Gastrocnemius medialis (tissue), 4 donors: ENCODE data around the gene DPP10. TPM values are rescaled to one million over a fixed set of nuclear protein-coding genes. Genes with fewer than 3 reads are reported as not detected.

ENCODE experiments used
- ATAC-seq, 2 donors: fragments of 150-250 bp; one replicate each; pipeline ENCODE4 v1.9.1; 2016
- DNase-seq, 2 donors: peaks; one replicate each; pipeline ENCODE4 v3.0.0-alpha.2; 2019
- H3K27ac ChIP-seq, 4 donors: fragments of 200-600 bp; sonication (generic); 1 replicate in 1 of 4; 2 replicates in 3 of 4; pipeline ENCODE4 v1.5.1; 2016 to 2018; ENCODE audit warnings: mild to moderate bottlenecking in 2 of 4, moderate library complexity in 1 of 4
- H3K27me3 ChIP-seq, 3 donors: fragments of 200-600 bp; sonication (generic) in 2 of 3; 1 replicate in 1 of 3; 2 replicates in 2 of 3; pipeline versions ENCODE4 v1.5.1 to v1.6.0; 2016 to 2019; ENCODE audit warnings: mild to moderate bottlenecking in 1 of 3, moderate library complexity in 1 of 3
- H3K36me3 ChIP-seq, 2 donors: fragments of 200-600 bp; sonication (generic) in 1 of 2; one replicate each; pipeline ENCODE4 v1.5.1; 2017 to 2018
- H3K4me1 ChIP-seq, 2 donors: fragments of 200-600 bp; sonication (generic) in 1 of 2; one replicate each; pipeline ENCODE4 v1.5.1; 2016 to 2017; ENCODE audit warnings: mild to moderate bottlenecking in 2 of 2
- H3K4me3 ChIP-seq, 4 donors: fragments of 200-600 bp; sonication (generic) in 3 of 4; 1 replicate in 1 of 4; 2 replicates in 3 of 4; pipeline ENCODE4 v1.5.1; 2016 to 2019; ENCODE audit warnings: mild to moderate bottlenecking in 2 of 4
- H3K9me3 ChIP-seq, 3 donors: fragments of 200-600 bp; sonication (generic) in 2 of 3; 1 replicate in 1 of 3; 2 replicates in 2 of 3; pipeline ENCODE4 v1.5.1; 2016 to 2019
- CTCF ChIP-seq, 5 experiments: fragments of 450-650 bp in 3 of 5; fragments of 200-600 bp in 2 of 5; sonication (generic) in 2 of 5; IDR thresholded peaks in 4 of 5; conservative IDR thresholded peaks in 1 of 5; 1 replicate in 4 of 5; 2 replicates in 1 of 5; pipeline ENCODE4 v1.5.1; 2016 to 2019; ENCODE audit warnings: antibody characterized with exemption in 5 of 5, mild to moderate bottlenecking in 3 of 5, moderate library complexity in 3 of 5
- POLR2A ChIP-seq, 2 donors: fragments of 450-650 bp; IDR thresholded peaks; one replicate each; pipeline ENCODE4 v1.6.1; 2017; ENCODE audit warnings: antibody characterized with exemption in 2 of 2, mild to moderate bottlenecking in 2 of 2, moderate library complexity in 2 of 2
- in situ Hi-C, 4 donors: fragments of 200-750 bp; cut with MboI; loops; one replicate each; pipeline versions ENCODE4 v1.15.0 to v1.8.0; 2017; ENCODE audit warnings: low sequenced_read_pairs in 4 of 4
- intact Hi-C: fragments of 100-400 bp; cut with DNase I; formaldehyde crosslinking; loops from one replicate; pipeline ENCODE4 v1.15.1; 2023; ENCODE audit warnings: low total_unique reads
- total RNA-seq, 4 donors: library from RNA; depleted of rRNA; stranded (reverse); fragments of >200 nt; gene quantifications; one replicate each; pipeline versions ENCODE4 v1.1.0 to v1.2.3, GENCODE V29; 2016

Gene DPP10
- total RNA-seq, 4 donors from 2014 or later: not detected

- ATAC-seq (no peak), DNase-seq (no peak)
- intact Hi-C loops: no loop called here
- H3K4me1 ChIP-seq: no peaks in the 10 kb centered on the region
- TF ChIP-seq CTCF (IDR thresholded peaks at IDR 0.05 in 4 of 5, conservative IDR thresholded peaks at IDR 0.05 in 1 of 5) (no peak), POLR2A (IDR thresholded peaks at IDR 0.05) (no peak)
- in situ Hi-C loops: no loop called here
- H3K27me3 ChIP-seq: peaks cover 0 to 11% (median 3%) of the 10 kb centered on the region in 3 donors
- no peaks in the 10 kb centered on the region for H3K36me3 ChIP-seq
- no peaks in the 10 kb centered on the region for H3K9me3 ChIP-seq
- H3K4me3 ChIP-seq: no peak overlapping the region
- no peak overlapping the region for H3K27ac ChIP-seq
These were observed 726.0 kb downstream of the DPP10 start for GRCh38 chr2:115168457-115168856.

- H3K27ac ChIP-seq: no peak overlapping the region
- no peak for DNase-seq
- no peak for ATAC-seq
- H3K4me1 ChIP-seq: no peaks in the 10 kb centered on the region
- TF ChIP-seq POLR2A (IDR thresholded peaks at IDR 0.05): no peak
- no peak for TF ChIP-seq CTCF (IDR thresholded peaks at IDR 0.05 in 4 of 5, conservative IDR thresholded peaks at IDR 0.05 in 1 of 5)
- H3K9me3 ChIP-seq: no peaks in the 10 kb centered on the region
- no peaks in the 10 kb centered on the region for H3K36me3 ChIP-seq
- intact Hi-C loops: no loop called here
- no peaks in the 10 kb centered on the region for H3K27me3 ChIP-seq
- no peak overlapping the region for H3K4me3 ChIP-seq
- in situ Hi-C loops: no loop called here
These were observed 727.4 kb downstream of the DPP10 start for GRCh38 chr2:115169814-115170213.

GRCh38 chr2:115171751-115172150 is 729.3 kb downstream of the DPP10 start:
- intact Hi-C loops: no loop called here
- no peak for ATAC-seq

GRCh38 chr2:115174651-115175050 is 732.2 kb downstream of the DPP10 start:
- intact Hi-C loops: no loop called here
- no peak overlapping the region for H3K4me3 ChIP-seq
- in situ Hi-C loops: no loop called here
- no peak overlapping the region for H3K27ac ChIP-seq
- H3K27me3 ChIP-seq: no peaks in the 10 kb centered on the region
- no peak for TF ChIP-seq POLR2A (IDR thresholded peaks at IDR 0.05)
- no peak for TF ChIP-seq CTCF (IDR thresholded peaks at IDR 0.05 in 4 of 5, conservative IDR thresholded peaks at IDR 0.05 in 1 of 5)
- DNase-seq (no peak), ATAC-seq (no peak)
- H3K9me3 ChIP-seq: no peaks in the 10 kb centered on the region
- H3K4me1 ChIP-seq: no peaks in the 10 kb centered on the region
- no peaks in the 10 kb centered on the region for H3K36me3 ChIP-seq

More at GRCh38 chr2:115171751-115172150, 729.3 kb downstream of the DPP10 start:
- no peak for TF ChIP-seq CTCF (IDR thresholded peaks at IDR 0.05 in 4 of 5, conservative IDR thresholded peaks at IDR 0.05 in 1 of 5)
- no peak for TF ChIP-seq POLR2A (IDR thresholded peaks at IDR 0.05)
- Histone ChIP-seq H3K27ac (no peak overlapping the region), H3K36me3 (no peaks in the 10 kb centered on the region), H3K27me3 (no peaks in the 10 kb centered on the region), H3K9me3 (no peaks in the 10 kb centered on the region), H3K4me1 (no peaks in the 10 kb centered on the region), H3K4me3 (no peak overlapping the region)
- in situ Hi-C loops: no loop called here
- no peak for DNase-seq

- H3K4me3 ChIP-seq: no peak overlapping the region
- H3K9me3 ChIP-seq: no peaks in the 10 kb centered on the region
- DNase-seq: no peak
- TF ChIP-seq CTCF (IDR thresholded peaks at IDR 0.05 in 4 of 5, conservative IDR thresholded peaks at IDR 0.05 in 1 of 5) (no peak), POLR2A (IDR thresholded peaks at IDR 0.05) (no peak)
- no peak for ATAC-seq
- in situ Hi-C loops (no loop called here), intact Hi-C loops (no loop called here)
- H3K36me3 ChIP-seq: no peaks in the 10 kb centered on the region
- H3K4me1 ChIP-seq: no peaks in the 10 kb centered on the region
- H3K27ac ChIP-seq: no peak overlapping the region
- no peaks in the 10 kb centered on the region for H3K27me3 ChIP-seq
These were observed 740.7 kb downstream of the DPP10 start for GRCh38 chr2:115183144-115183543.
